ENCODE measurements around the gene R3HDM1.

Gene R3HDM1

DNA sequence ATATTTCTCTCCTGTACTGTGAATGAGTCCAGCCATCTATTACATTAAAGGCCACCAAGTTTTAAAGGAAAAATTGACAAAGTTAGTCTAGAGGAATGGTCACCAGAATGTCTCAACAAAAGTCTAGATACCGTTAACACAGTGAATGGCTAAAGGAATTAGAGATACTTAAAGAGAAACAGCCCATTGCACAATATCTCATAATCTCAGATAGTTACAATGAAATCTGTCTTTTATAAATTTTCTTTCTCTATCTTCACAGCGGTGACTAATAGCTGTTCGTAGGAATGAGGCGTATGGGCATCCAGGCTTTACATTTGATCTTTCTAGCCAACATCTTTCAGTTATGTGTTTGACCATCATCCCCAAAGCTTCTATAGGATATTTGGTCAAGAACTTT, 30.6 kb downstream of the R3HDM1 start:
- TF ChIP-seq, protein P1, sequence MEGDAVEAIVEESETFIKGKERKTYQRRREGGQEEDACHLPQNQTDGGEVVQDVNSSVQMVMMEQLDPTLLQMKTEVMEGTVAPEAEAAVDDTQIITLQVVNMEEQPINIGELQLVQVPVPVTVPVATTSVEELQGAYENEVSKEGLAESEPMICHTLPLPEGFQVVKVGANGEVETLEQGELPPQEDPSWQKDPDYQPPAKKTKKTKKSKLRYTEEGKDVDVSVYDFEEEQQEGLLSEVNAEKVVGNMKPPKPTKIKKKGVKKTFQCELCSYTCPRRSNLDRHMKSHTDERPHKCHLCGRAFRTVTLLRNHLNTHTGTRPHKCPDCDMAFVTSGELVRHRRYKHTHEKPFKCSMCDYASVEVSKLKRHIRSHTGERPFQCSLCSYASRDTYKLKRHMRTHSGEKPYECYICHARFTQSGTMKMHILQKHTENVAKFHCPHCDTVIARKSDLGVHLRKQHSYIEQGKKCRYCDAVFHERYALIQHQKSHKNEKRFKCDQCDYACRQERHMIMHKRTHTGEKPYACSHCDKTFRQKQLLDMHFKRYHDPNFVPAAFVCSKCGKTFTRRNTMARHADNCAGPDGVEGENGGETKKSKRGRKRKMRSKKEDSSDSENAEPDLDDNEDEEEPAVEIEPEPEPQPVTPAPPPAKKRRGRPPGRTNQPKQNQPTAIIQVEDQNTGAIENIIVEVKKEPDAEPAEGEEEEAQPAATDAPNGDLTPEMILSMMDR (IDR thresholded peaks at IDR 0.05; ENCODE audit: low read depth, low read length, missing control alignments): no peak
- in situ Hi-C loops (cut with HindIII; ENCODE audit: low sequenced_read_pairs): no loop called here
- no peak overlapping the region for H3K4me3 ChIP-seq (ENCODE audit: low read depth, low read length)
- DNase-seq (ENCODE audit: low read depth): no peak

DNA sequence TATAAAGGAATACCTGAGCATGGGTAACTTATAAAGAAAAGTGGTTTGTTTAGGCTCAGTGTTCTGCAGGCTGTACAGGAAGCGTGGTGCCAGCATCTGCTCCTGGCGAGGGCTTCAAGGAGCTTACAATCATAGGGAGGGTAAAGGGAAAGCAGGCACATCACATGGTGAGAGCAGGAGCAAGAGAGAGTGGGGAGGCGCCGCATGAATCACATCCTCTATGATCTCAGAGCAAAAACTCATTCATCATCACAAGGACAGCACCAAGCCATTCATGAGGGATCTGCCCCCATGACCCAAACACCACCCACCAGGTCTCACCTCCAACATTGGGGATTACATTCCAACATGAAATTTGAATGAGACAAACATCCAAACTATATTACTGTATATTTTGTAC, 32.5 kb downstream of the R3HDM1 start:
- no peak for DNase-seq (ENCODE audit: low read depth)
- no peak overlapping the region for H3K4me3 ChIP-seq (ENCODE audit: low read depth, low read length)
- in situ Hi-C loops (cut with HindIII; ENCODE audit: low sequenced_read_pairs): no loop called here
- TF ChIP-seq, protein P1 (IDR thresholded peaks at IDR 0.05; ENCODE audit: low read depth, low read length, missing control alignments): no peak

GRCh38 chr2:135570884-135571283, 39.6 kb downstream of the R3HDM1 start:
- TF ChIP-seq, protein P1 (IDR thresholded peaks at IDR 0.05; ENCODE audit: low read depth, low read length, missing control alignments): no peak
- no peak overlapping the region for H3K4me3 ChIP-seq (ENCODE audit: low read depth, low read length)
- in situ Hi-C loops (cut with HindIII; ENCODE audit: low sequenced_read_pairs): no loop called here
- no peak for DNase-seq (ENCODE audit: low read depth)

GRCh38 chr2:135573620-135574019, 42.3 kb downstream of the R3HDM1 start:
- DNase-seq (ENCODE audit: low read depth): no peak
- in situ Hi-C loops (cut with HindIII; ENCODE audit: low sequenced_read_pairs): no loop called here
- TF ChIP-seq, protein P1 (IDR thresholded peaks at IDR 0.05; ENCODE audit: low read depth, low read length, missing control alignments): no peak
- H3K4me3 ChIP-seq (ENCODE audit: low read depth, low read length): no peak overlapping the region

GRCh38 chr2:135581282-135581681, 50.0 kb downstream of the R3HDM1 start:
- in situ Hi-C loops (cut with HindIII; ENCODE audit: low sequenced_read_pairs): loop anchor here (5.0 kb wide), 1 partner anchor 49 kb away; the partner anchor contains the start of genes R3HDM1 and ZRANB3
- H3K4me3 ChIP-seq (ENCODE audit: low read depth, low read length): no peak overlapping the region
- TF ChIP-seq, protein P1 (IDR thresholded peaks at IDR 0.05; ENCODE audit: low read depth, low read length, missing control alignments): no peak
- DNase-seq (ENCODE audit: low read depth): no peak

DNA sequence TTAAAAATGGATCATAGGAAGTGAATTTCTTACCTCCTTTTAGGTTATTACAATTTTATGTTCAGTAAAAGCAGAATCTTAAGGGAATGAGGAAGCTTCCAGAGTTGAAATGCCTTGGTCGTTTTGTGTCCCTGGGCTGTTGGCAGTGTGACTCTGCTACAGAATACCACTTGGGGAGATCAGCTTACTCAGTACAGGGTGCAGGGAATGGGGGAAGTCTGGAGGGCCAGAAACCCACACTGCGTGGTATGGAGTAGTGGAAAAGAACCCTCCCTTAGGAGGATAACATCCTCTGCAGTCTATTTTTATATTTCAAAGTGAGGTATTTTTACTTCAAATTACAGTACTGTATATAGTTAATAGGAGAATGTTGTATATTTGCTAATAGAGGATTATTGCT, 51.1 kb downstream of the R3HDM1 start:
- in situ Hi-C loops (cut with HindIII; ENCODE audit: low sequenced_read_pairs): loop anchor here (5.0 kb wide), 1 partner anchor 50 kb away; the partner anchor contains the start of genes R3HDM1 and ZRANB3
- DNase-seq (ENCODE audit: low read depth): no peak
- TF ChIP-seq, protein P1 (IDR thresholded peaks at IDR 0.05; ENCODE audit: low read depth, low read length, missing control alignments): no peak
- H3K4me3 ChIP-seq (ENCODE audit: low read depth, low read length): no peak overlapping the region

GRCh38 chr2:135585586-135585985, 54.3 kb downstream of the R3HDM1 start:
- no peak for DNase-seq (ENCODE audit: low read depth)
- in situ Hi-C loops (cut with HindIII; ENCODE audit: low sequenced_read_pairs): no loop called here
- no peak overlapping the region for H3K4me3 ChIP-seq (ENCODE audit: low read depth, low read length)
- TF ChIP-seq, protein P1 (IDR thresholded peaks at IDR 0.05; ENCODE audit: low read depth, low read length, missing control alignments): peak; percentile 8

All from astrocyte of the cerebellum (primary cell).